Sigmoid colon (tissue), 4 donors: ENCODE data around the gene GPN3.
"Not testable (repeated sequence)": the region's sequence is repeated elsewhere in the genome, so short reads cannot be mapped to it uniquely, and the experiment has no call there.

Experiments
- EP300 ChIP-seq, 4 donors: sonication (generic); formaldehyde crosslinking; IDR thresholded peaks; one replicate each; pipeline ENCODE4 v1.6.1; 2017; ENCODE audit warnings: antibody characterized with exemption in 4 of 4
- POLR2A ChIP-seq, 2 donors: fragments of 450-650 bp; IDR thresholded peaks; one replicate each; pipeline ENCODE4 v1.6.1; 2016; ENCODE audit warnings: antibody characterized with exemption in 2 of 2, mild to moderate bottlenecking in 2 of 2, moderate library complexity in 2 of 2
- POLR2AphosphoS5 ChIP-seq, 4 donors: sonication (generic); formaldehyde crosslinking; IDR thresholded peaks; one replicate each; pipeline ENCODE4 v1.6.1; 2017; ENCODE audit warnings: antibody characterized with exemption in 4 of 4
- TF ChIP-seq, protein P1 (sequence below), 4 experiments: fragments of 450-650 bp in 3 of 4; fragments of 200-600 bp in 1 of 4; IDR thresholded peaks; one replicate each; pipeline ENCODE4 v1.5.1; 2016 to 2019; ENCODE audit warnings: antibody characterized with exemption in 4 of 4, mild to moderate bottlenecking in 3 of 4, moderate library complexity in 2 of 4

DNA sequence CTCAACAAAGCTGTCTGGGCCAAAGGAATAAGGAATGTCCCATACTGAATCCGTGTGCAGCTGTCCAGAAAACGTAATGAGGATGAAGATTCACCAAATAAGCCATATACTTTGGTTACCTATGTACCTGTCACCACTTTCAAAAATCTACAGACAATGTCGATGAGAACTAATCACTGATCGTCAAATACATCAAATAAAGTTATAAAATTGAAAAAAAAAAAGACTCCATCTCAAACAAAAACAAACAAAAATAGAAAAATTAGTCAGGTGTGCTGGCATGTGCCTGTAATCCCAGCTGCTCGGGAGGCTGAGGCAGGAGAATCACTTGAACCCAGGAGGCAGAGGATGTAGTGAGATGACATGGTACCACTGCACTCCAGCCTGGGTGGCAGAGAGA is 6.9 kb downstream of the GPN3 start:
- TF ChIP-seq, protein P1, sequence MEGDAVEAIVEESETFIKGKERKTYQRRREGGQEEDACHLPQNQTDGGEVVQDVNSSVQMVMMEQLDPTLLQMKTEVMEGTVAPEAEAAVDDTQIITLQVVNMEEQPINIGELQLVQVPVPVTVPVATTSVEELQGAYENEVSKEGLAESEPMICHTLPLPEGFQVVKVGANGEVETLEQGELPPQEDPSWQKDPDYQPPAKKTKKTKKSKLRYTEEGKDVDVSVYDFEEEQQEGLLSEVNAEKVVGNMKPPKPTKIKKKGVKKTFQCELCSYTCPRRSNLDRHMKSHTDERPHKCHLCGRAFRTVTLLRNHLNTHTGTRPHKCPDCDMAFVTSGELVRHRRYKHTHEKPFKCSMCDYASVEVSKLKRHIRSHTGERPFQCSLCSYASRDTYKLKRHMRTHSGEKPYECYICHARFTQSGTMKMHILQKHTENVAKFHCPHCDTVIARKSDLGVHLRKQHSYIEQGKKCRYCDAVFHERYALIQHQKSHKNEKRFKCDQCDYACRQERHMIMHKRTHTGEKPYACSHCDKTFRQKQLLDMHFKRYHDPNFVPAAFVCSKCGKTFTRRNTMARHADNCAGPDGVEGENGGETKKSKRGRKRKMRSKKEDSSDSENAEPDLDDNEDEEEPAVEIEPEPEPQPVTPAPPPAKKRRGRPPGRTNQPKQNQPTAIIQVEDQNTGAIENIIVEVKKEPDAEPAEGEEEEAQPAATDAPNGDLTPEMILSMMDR (IDR thresholded peaks at IDR 0.05), result not testable (repeated sequence)
- TF ChIP-seq POLR2A, EP300, POLR2AphosphoS5 (IDR thresholded peaks at IDR 0.05): not testable (repeated sequence)
